ENCODE results near the gene GTF3C1.

GTF3C1 gene

GRCh38 chr16:27568077-27568476, 18.4 kb upstream of the GTF3C1 start:
- DNase-seq (ENCODE audit: low read depth in 2 of 2) = no peak

DNA sequence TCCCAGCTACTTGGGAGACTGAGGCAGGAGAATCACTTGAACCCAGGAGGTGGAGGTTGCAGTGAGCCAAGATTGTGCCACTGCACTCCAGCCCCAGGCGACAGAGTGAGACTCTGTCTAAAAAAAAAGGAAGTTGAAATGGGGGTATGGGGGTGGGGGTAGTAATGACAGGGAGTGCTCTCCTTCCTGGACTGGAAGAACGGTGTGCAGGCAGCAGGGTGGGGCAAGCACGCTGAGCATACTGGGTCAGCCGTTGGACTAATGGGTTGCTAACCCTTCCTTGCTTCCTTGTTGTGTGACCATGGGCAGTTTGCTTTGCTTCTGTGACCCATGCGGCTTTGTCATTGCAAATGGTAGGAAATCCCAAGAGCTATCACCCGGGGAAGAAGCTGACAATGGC, 16.7 kb upstream of the GTF3C1 start:
- no peak for DNase-seq (ENCODE audit: low read depth in 2 of 2)

- DNase-seq (ENCODE audit: low read depth in 2 of 2) = no peak
Observed at GRCh38 chr16:27564224-27564623, 14.5 kb upstream of the GTF3C1 start.

- DNase-seq (ENCODE audit: low read depth in 2 of 2) = no peak
Observed at GRCh38 chr16:27561216-27561615, 11.5 kb upstream of the GTF3C1 start.

DNA sequence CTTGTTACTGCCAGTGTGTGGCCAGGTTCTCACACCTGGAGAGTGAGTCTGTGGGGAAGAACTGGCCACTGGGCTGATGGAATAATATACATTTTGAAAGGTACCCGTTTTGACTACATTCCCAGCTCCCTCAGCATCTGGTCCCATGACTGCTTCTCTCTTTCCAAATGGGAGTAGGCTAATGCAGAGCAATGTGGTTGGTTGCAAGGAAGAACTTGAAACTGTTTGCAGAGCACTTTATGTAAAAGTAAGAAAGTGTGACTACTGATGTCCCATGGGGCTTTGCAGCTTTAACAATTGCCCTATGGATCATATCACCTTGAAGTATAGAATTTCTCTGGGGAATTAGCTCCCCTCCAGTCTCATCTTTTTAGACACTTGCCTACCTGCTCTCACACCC, 9.2 kb upstream of the GTF3C1 start:
- no peak for DNase-seq (ENCODE audit: low read depth in 2 of 2)

- DNase-seq (ENCODE audit: low read depth in 2 of 2) = no peak
Observed at GRCh38 chr16:27558434-27558833, 8.7 kb upstream of the GTF3C1 start.

DNA sequence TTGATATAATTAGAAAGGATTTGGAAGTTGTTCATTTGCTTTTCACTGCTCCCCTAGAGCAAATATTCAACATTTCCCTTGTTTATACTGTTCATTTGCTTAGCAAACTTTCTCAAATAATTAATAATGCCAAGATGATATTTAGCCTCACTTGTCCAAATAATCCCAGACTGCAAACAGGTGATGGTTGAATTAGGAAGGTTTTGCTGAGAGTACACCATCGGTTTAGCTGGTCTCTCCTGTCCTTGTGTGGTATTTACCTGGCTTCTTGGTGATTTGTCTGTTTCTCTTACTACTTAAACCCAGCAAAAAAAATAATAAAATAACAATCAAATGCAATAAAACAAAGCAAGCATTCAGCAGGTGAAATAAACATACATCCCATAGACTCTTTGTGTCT, 6.8 kb upstream of the GTF3C1 start:
- no peak for DNase-seq (ENCODE audit: low read depth in 2 of 2)

DNA sequence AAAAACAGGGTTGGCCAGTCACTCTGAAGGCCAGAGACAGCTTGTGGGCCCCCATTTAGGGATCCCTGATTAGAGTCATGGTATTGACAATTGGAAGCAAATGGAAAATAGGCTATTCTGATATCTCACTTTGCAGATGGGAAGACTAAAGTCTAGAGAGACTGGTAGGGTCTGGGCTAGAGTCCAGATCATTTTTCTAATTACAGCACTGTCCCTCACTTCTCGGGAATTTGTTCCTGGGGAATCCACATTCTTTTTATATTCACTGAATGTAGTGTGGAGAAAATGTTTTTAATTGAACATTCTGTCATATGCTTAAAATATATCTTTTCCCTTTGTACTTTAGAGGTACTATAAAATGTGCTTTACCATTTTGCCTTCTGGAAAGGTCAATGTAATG, 1.3 kb upstream of the GTF3C1 start:
- no peak for DNase-seq (ENCODE audit: low read depth in 2 of 2)

DNA sequence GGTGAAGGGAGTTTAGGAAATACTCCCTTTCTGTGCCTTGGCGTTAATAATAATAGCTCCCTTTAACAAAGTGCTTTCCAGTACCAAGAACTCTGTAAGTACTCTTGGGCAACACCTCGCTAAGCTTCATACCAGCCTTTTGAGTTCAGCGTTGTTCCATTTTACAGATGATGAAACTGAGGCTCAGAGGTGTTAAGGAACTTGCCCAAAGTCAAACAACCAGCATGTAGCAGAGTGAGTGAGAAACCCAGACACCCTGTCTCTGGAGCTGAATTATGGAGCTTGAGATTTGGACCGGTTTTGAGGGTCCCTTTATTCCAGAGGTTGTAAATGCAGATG, 838 bp upstream of the GTF3C1 start:
- DNase-seq (ENCODE audit: low read depth in 2 of 2) = no peak

DNA sequence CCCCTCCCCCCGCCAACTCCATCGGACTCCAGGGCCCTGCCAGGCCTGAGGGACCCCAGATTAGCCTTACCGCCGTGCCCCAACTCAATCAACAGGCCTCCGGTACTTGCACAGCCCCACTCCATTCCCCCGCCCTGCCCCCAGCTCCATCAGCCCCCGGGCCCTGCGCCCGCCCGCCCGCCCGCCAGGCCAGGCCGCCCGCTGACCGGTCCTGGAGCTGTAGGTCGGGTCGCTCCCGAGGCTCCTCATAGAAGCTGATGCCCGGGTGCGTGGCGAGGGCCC, 308 bp downstream of the GTF3C1 start:
- no peak for DNase-seq (ENCODE audit: low read depth in 2 of 2)

DNA sequence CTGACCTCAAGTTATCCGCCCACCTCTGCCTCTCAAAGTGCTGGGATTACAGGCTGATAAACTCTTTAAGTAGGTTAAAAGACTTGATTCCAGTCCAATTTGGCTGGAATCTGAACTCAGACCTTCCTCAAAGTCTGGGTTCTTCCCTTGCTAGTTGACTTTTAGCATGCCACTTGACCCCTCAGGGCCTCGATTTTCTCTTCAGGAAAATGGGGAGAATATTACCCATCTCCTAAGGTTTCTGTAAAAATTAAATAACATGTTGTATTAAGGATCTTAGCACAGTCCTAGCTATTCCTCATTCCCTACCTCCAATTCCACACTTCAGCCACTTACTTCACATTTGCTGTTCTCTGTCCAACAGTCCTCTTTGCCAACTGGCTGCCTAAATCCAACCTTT, 1.9 kb downstream of the GTF3C1 start:
- DNase-seq (ENCODE audit: low read depth in 2 of 2) = no peak

DNA sequence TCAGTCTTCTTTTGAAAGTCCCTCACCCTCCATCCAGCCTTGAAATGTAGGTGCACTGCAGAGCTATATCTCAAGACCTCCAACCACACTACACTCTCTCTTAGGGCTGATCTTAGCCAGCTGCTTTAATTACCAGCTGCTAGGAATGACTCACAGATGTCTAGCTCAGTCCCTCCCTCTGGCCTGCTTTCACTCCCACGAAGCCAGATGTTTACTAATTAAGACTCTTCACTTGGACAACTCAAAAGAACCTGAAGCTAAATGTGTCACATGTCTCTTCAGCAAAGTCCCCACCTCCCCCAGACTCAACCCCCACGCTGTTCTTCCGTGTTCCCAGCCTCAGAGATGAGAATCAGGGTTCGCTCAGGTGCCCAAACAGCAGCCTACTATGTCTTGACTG, 2.6 kb downstream of the GTF3C1 start:
- DNase-seq (ENCODE audit: low read depth in 2 of 2) = no peak

DNA sequence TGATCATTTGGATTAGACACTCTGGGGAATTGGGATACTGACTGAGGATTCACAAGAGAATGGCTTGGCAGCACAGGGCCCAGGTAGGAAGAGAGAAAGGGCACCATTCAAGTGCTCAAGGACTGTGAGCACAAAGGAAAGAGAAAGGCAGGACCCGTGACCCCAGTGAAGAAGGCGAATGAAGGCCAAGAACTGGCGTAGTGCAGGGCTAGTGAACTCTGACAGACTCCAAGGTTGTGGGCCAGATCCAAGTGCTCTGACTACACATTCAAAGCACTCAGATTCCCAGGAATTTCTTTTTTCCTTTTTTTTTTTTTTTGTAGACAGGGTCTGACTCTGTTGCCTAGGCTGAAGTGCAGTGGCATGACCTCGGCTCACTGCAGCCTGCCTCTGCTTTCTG, 5.0 kb downstream of the GTF3C1 start:
- no peak for DNase-seq (ENCODE audit: low read depth in 2 of 2)

DNA sequence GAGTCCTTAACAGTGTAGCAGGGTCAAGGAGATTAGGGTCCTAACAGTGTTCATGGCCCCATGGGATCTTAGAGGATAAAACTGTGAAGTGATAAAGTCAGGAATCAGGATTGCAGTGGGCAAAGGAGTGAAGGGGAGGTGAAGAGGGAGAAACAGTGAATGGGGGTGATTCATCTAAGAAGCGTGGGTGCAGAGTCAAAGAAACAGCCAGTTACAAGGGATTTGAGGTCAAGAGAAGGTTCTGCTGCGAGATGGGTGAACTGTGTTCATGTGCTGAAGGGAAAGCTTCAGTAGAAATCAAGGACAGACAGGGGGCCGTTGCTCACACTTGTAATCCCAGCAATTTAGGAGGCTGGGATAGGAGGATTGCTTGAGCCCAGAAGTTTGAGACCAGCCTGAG, 5.9 kb downstream of the GTF3C1 start:
- DNase-seq (ENCODE audit: low read depth in 2 of 2) = no peak

GRCh38 chr16:27539636-27540035, 10.1 kb downstream of the GTF3C1 start:
- no peak for DNase-seq (ENCODE audit: low read depth in 2 of 2)

GRCh38 chr16:27539120-27539519, 10.6 kb downstream of the GTF3C1 start:
- DNase-seq (ENCODE audit: low read depth in 2 of 2) = no peak

DNA sequence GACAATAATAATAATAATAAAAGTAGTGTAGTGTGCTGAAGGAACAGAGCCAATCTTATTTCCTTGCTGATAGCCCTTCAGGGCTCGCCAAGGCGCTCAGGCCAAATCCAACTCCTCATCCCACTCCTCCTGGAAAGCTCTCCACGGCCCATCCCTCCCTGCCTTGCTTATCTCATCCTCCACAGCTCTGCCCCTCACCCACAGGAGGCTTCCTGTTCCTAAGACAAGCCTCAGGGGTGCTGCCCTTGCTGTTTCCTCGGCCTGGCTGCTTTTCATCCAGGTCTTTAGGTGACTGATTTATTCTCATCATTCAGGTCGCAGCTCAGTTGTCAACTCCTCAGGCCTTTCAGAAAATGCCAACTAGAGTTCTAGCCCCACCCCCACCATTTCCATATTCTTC, 11.2 kb downstream of the GTF3C1 start:
- no peak for DNase-seq (ENCODE audit: low read depth in 2 of 2)

DNA sequence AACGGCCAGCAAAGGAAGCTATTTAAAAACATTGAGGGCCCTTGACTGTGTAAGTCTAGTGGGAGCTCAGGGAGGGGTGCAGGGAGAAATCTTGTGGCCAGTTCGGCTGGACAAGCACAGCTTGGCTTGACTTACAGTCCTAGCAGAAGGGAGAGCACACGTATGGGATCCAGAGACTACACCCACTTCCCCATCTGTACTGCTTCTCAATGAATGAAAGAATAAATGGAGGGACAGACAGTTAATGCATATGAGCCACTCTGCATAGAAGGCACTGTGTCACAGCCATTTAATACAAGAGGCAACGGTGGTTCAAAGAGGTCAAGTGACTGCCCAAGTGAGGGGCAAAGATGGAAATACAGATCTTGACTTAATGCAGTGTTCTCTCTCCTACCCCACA, 15.5 kb downstream of the GTF3C1 start:
- no peak for DNase-seq (ENCODE audit: low read depth in 2 of 2)

GRCh38 chr16:27531826-27532800, 17.6 kb downstream of the GTF3C1 start:
- no peak for DNase-seq (ENCODE audit: low read depth in 2 of 2)

DNA sequence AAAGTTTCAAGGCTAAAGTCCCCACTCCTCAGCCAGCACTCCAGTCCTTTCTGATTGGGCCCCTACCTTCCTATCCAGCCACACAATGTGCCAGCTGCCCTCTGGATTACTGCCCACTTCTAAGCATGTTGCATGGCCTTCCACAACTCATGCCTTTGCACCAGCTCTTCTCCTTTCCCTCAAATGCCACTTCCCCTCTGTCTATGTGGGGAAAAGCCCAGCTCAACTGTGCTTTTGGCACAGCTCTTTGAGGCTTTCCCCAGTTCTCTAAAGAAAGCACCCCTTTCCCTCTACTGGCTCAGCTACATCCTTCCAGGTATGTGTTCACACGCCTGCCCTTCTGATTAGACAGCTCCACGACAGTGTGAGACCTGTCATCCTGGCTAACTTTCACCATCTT, 18.5 kb downstream of the GTF3C1 start:
- DNase-seq (ENCODE audit: low read depth in 2 of 2) = no peak

DNA sequence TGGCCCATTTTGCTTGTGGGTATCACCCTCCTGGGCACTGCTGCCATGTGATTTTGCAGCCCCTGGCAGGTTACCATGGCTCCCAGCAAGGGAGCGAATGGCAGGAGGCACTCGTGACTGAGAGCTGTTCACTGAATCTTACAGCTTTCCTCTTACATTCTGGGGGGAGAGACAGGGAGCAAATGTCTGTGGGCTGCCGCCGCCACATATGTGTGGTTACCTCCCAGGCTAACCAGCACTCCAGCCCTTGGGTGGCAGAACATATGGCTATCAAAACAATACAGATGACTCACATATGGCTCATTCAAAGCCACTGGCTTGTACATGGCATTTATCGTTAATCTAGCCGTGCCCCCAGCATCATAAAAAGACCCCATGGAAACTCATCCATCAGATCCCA, 19.8 kb downstream of the GTF3C1 start:
- no peak for DNase-seq (ENCODE audit: low read depth in 2 of 2)

GRCh38 chr16:27528294-27528693, 21.4 kb downstream of the GTF3C1 start:
- DNase-seq (ENCODE audit: low read depth in 2 of 2) = no peak

DNA sequence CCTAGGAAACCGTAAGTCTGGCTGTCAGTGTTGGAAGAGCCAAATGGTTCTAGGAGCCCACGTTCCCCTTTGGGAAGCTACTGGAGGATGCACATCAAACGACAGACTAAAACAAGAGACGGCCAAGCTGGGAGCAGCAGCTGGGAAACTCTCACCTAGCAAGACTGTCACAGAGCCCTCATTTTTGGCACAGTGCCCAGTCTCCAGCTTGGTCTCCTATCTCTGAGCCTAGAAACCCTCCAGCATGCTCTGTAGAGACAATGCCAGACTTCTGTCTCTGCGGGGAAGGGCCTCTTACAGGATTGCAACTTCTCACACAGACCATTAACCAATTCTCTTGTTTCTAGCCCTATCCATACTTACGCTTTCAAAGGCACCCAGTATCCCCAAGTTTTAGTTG, 23.5 kb downstream of the GTF3C1 start:
- DNase-seq (ENCODE audit: low read depth in 2 of 2) = no peak

GRCh38 chr16:27522173-27522707, 27.5 kb downstream of the GTF3C1 start:
- no peak for DNase-seq (ENCODE audit: low read depth in 2 of 2)
